GM21360 (cell line): ENCODE measurements around the gene EDAR.

ENCODE experiments used
- ATAC-seq: cut with Tn5 transposase; IDR thresholded peaks from one replicate; pipeline ENCODE4 v1.9.1; 2021; ENCODE audit warnings: mild to moderate bottlenecking, moderate library complexity; ENCODE audit not compliant: unreplicated experiment

EDAR gene

DNA sequence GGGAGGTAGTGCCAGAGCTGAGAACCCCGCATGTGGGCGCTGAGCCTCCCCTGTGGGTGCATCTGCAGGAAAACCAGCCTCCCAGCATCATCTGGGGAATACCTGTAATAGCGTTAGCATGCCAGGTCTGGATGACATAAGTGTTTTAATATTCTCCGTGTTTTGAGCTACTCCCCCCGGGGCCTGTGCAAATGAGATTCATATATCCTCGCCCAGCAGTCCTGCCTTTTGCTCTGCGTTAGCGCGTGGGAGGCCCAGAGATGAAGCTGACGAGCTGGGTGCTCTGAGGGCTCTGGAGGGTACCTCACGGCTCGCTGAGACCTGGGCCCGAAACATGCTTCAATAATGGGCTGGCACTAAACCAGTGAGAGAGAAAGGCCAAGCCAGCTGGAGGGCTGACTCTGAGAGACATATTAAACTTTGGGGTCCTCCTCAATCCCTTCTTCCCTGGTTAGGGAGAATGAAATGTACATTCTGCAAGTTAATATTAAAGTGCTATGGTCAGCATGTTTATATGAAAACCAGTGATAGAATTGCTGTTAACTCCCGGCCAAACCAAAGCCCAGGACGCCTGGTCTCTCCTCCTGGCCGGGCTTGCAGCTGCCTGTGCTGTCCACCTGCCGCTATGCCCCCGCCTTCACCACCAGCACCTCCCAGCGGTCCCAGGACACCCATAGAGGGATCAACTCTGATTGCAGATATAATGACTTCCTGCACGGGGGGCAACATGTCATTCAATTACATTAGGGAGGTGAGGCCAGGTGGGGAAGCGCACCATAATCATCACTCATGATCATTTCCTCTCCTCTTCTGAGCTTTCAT, 77.0 kb downstream of the EDAR start:
- ATAC-seq = no peak

DNA sequence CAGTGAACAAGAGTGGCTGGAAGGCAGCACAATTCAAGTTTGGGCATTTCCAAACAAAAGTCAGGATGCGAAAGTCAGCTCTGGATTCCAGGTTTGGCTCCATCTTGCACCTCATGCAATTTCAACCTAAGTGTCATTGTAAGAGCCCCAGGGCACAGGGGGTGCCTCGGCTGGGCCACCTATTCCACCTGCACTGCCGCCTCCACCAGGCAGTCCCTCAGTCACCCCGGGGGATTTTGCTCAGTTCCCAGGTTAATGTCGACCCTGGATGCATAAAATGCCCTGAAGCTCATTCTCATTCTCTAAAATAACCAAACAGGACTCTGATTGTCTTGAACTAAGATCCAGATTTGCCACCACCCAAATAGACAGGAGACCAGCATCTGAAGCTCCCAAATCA, 77.6 kb downstream of the EDAR start:
- ATAC-seq = no peak

DNA sequence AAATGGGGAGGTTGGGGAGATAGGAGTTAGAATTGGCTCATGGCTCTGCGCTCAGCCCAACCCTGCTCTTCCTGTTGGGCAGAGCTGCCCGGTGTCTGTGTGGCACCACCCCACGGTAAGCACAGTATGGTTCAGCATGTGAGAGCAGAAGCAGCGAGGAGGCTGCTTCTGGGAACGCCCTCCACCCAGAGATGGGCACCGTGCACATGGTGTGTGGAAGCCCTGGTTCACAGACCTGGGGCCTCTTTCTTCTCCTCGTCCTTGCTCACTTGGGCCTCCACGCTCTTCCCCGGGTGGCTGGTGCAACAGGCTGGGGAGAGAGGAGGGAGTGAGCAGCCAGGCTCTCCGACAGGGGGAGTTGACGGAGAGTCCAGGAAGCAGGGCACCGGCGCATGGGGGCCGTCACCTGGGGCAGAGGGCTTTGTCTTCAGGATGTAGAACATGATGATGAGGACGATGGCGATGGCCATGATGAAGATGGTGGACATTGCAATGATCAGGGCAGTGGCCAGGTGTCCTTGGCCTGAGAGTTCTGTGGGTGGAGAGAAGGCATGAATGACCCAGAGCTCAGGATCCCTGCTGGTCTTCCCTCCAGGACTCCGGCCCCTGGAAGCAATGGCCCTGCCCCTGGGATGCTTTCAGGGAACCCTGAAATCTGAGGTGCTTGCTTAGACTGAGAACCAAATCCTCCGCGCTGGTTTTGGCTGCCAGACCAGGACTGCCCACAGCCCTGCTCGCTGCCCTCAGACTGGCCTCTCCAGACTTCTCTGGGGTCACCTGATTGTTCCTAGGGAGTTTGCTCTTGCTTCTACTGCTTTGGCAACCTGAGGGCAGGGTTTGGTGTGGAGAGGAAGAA, 78.3 kb downstream of the EDAR start:
- no peak for ATAC-seq

DNA sequence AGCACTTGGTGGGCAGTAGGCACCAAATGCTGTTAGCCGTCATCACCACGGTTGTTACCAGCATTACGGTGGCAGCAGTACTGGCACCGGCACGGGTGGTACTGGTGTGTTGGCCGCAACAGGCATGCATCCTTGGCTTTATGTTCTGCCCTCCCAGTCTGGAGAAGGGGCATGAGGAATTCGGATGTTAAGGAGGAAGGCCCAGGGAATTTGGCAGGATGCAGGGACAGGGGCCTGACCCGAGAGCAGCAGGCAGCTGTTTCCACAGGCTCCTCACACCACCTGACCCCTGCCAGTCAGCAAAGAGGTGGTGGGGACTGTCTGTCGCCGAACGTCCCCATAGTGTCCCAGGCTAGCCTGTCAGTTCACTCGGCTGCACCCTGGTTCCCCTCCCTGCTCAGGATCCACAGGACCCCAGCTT, 79.0 kb downstream of the EDAR start:
- no peak for ATAC-seq

DNA sequence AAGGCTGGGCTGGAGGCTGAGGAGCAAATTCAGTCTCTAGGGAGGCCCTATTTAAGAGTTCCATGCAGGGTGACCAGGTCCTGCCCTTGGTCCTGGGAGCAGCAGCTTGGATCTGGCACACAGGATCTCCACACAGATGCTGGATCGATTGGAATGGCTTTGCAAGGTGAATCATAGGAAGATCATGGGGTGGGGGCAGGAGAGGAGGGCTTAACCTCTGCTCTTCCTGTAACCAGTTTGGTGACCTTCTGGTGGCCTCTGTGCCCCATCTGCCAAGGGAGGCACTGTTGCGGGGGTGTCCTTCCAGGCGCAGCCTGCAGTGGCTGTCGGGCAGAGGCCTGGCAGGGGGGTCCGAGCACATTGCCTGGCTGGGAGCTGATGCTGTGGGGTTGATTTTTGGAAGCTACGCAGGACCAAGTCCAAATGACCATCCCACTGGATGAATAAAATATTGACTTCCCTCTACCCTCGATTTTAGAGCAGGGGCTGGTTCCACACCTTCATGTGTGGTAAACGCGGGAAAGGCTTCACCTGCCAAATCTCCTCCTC, 79.7 kb downstream of the EDAR start:
- ATAC-seq = no peak

DNA sequence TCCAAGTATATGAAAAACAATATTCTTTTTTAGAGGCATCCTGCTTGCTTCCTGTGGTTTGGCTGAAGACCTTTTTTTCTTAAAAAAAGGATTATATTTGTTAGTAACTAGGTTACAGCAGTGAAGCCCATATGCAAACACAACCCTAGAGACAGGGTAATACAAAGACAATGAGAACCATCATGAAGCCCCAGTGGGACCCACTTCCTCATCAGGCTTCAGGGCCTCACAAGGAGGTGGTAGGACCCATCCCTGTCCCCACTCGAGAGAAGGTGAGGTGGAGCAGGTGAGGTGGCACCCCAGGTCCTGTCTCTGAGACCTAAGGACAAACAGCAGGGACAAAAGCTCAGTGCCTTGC, 80.3 kb downstream of the EDAR start:
- ATAC-seq = no peak

DNA sequence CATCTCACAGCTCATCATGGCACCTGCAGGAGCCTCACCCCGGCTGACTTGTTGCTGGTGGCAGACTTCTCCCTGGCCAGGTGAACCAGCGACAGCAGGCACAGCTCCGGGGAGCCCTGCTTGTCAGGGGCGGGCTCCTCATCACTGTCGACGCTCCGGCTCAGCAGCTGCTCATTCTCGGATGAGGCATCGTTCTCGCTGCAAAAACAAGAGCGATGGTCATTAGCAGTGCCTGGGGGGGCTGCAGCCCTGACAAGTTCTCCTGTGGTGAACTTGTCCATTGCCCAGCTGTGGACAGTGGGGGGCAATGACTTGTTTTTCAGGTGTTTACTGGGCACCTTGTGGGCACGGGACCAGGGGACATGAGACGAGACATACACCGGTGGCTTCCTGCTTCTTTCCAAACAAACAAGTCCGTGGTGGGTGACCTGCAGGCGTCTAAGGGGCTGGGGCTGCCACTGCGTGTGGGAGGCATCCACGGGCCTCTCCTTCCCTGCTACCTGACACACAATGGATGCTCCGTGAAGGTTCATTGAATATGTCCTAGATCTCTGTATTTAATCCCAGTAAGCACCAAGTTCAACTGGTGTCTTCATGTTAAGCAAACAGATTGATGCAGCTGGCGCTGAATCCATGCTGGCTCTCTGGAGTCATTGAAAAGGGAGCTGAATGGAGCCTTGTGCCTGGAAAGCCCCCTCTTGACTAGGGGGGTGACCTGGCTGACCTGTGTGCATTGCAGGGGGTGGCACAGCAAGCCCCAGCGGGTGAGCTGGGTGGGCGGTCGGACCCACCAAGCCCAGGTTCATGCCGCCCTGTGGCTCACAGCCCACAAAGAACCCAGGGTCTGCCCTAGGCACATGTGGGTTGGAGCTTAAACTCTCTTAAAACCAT, 81.0 kb downstream of the EDAR start:
- no peak for ATAC-seq

DNA sequence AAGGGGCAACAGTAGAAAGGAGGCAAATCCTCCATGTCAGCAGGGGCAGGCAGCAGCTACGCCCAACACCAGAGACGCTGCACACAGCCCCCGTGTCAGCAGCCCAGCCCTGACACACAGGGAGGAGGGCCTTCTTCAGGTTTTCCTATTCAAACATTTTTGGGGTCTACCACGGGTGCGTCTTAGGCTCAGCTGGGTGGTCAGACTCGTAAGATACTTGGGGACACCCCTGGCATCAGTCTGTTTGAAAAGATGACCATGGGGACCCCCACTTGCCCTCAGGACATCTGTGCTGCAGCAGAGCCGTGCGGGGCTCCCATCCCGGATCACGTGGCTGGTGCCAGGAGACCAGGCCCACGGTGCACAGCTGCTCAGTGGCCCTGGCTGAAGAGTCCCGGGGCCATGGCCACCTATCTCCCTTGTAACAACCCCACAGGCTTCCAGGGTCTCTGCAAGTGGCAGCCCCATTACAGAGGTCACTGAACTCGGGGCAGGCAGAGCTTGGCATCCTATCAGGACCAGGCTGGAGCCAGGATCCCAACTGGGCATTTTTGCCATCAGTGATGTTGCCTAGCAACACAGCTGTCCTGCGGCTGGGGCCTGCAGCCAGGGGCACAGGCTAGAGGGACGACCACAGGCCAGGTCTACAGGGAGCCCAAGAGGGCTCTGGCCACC, 82.5 kb downstream of the EDAR start:
- ATAC-seq = no peak

DNA sequence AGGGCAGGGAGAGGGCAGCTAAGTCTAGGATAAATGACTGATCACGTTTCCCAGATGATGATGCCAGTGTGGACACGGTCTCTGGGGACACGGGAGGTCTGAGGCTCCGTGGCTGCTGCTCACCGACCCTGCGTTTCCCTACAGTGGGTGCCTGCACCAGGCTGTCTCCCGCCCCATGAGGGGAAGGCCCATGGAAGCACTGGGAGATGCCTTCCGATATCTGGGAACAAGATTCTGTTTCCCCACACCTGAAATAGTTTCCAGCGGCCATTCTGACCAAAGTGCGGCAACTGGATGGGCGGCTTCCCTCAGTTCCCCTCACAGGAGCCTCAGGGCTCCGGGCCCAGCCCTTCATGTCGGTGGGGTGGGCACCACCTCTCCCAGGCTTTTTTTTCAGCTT, 83.1 kb downstream of the EDAR start:
- ATAC-seq = no peak

DNA sequence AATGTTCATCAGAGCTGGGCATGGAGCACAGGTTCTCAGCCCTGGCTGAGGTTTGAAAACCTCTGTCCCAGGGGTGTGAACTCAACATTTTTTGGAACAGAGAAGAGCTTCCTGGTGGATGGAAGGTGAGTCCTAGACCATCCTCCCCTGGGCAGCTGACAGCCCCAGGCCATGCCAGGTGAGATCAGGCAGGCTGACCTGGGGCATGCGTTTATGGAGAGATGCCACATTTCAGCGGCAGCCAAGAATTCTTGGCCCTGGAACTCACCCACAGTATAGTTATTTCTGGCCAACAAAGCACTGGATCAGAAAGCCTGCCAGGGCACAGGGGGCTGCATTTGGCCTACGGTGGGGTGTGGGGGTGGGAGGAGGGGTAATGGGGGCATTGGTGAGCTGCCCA, 83.8 kb downstream of the EDAR start:
- ATAC-seq = no peak

DNA sequence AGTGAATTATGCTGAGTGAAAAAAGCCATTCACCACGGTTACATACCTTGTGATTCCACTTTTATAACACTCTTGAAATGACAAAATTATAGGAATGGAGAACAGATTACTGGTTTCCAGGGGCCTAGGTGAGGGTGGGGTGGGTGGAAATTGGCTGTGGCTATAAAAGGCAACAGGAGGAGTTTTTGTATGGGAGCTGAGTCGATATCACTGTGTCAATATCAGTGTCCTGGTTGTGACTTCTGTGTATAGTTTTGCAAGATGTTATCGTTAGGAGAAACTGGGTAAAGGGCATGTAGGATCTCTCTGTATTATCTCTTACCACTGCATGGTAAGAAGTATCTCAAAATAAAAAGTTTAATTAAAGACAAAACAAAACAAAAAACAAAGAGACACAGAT, 84.3 kb downstream of the EDAR start:
- ATAC-seq = no peak

DNA sequence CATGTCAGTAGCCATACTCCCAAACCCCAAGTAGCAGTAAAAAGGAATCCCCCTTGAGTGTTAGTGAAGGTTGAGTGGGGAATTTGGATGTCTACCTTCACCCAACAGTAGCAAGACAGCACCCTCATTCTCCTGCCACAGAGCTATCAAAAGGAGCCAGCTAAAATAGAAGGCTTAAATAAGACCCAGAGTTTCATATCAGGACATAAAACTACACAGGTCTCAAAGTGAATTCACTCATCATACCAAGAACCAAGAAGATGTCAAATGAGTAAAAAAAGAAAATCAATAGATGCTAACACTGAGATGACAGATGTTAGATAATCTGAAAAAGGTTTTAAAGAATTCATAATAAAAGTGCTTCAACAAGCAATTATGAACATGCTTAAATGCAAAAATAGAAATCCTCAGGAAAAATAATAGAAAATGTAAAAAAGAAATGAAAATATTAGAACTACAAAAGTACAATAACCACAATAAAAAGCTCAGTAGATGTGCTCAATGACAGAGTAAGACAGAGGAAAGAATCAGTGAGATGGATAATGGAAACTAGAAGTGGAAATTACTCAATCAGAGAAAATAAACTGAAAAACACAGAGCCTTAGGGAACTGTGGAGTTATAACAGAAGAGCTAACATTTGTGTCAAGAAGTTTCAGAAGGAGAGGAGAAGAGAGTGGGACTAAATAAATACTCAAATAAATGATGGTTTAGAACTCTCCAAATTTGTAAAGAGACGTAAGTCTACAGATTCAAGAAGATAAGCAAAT, 90.5 kb downstream of the EDAR start:
- ATAC-seq = no peak

DNA sequence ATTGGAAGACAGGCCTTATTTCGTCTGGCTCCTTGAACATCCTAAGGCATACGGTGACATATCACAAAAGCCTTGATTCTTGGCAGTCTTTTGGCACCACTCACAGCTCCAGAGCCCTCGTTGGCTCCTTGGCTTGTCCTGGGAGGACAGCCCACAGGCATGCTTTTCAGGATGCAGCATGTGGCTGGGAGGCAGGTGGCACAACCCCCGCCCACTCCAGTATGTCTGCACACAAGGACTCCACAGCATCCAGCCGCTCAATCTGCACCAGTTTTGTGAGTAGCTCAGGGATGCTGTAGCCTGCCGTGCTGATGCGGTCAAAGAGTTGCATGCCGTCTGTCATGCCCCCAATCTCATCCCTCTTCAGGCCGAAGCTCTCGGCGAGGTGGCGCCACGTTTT, 92.3 kb downstream of the EDAR start:
- no peak for ATAC-seq

DNA sequence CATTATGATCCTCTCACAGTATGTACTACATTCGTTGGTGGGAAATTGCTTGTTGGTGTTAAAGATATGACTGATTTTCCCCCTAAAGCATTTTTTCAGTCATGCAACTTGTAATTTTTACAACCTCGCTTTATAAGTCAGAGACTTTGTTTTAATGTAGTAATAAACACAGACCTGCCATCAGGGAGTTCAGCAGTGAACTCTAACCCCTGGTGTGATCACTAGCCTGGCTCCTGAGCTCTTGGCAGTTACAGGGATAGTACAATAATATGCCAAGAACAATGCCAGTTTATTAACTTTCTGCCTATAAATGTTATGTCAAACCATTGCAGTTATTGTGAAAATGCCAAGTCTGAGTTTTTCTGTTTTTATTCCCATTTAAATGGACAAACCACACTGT, 93.8 kb downstream of the EDAR start:
- ATAC-seq = no peak

DNA sequence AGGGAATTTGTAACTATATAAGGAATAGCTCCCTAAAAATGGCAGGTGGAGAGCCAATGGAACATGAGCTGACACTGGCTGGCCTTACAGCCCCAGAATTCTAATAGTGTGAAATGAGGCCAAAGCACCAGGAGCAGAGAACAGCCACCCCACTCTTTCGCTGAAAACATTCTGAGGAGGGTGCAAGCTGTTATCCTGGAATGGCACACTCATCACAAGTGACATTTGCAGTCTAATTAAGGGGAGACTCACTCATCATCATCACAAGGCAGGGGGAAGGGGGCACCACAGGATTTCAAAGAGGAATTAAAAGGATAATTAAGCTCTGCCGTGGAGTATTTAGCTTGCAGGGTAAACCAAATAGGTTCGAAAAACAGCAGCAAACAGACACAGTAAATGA, 94.3 kb downstream of the EDAR start:
- no peak for ATAC-seq

DNA sequence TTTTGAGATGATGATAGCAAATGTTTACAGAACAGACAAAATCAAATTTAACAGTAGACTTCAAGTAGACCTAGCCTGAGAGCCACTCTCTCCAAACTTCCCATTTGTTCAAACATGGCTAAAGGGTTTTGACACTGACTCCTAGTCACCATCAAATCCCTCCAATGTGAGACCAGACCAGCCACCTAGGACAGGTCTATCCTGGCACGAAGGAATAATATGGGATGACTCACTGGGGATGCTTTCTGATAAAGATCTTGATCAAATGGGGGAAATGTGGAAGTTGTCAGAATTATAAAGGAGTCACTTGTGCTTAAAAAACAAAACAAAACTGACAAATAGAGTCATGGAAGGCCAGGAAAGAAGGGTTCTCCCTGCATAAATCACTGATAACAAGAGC, 95.7 kb downstream of the EDAR start:
- no peak for ATAC-seq

DNA sequence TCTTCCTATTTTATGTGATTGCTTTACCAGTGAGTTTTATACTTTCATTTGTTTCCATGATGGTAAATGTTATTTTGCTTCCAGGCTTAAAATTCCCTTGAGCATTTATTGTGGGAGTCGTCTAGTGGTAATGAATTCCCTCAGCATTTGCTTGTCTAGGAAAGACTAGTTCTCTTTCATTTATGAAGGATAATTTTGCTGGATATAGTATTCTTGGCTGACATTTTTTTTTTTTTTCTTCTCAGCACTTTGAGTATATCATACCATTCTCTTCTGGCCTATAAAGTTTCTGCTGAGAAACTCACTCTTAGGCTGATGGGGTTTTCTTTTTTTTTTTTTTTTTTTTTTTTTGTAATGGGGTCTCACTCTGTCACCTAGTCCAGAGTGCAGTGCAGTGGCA, 99.1 kb downstream of the EDAR start:
- no peak for ATAC-seq

DNA sequence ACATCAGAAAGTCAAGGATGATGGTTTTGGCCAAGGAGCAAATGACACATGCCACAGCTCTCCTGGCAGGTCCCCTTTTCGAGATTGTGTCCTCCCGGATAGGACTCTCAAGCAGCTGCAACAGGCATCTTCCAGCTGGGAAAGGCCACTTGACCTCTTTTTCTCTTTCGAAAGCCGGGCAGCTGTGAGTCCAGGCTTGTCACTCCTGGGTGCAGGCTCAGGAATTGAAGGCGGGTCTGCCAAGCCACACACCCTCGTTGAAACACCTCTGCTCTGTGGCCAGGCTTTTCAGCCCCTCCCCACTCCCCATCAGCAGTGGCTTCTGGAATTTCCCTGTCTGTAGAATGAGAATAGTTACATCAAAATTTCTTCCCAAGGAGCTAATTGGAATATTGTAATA, 104.4 kb downstream of the EDAR start:
- no peak for ATAC-seq

DNA sequence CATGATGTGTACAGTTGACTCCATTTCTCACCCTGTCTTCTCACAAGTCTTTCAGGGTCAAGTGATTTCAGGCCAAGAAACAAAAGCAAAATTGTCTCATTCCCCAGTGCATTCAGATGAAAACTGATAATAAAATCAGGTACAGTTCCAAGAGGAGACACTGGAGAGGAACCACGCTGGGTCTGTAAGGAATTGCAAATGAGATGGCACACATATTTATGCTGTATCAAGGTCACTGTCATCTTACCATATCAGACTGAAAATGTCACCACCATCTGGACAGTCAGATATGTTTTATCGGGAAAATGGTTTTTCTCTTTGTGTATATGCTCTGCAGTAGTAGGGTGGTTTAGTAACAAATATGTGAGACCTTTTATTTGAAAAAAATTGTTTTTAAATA, 110.7 kb downstream of the EDAR start:
- ATAC-seq = no peak

DNA sequence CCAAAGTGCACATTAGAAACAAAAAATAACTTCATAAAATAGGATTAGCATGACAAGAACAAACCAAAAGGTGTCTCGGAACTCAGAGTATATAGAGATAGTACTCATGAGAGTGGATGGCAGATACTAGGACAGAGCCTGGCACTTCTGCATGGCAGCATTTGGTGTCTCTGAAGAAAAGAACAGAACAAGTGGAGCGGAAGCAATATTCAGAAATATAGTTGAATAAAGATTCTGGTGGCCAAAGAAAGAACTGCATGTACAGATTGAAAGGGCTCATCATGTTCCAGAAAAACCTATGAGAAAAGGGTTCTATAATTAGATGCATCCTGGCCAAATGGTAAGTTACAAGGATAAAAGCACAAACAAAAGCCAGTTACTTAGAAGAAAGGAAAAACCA, 111.5 kb downstream of the EDAR start:
- ATAC-seq = no peak
